ENCODE data around the gene EFNB3.

The EFNB3 gene

DNA sequence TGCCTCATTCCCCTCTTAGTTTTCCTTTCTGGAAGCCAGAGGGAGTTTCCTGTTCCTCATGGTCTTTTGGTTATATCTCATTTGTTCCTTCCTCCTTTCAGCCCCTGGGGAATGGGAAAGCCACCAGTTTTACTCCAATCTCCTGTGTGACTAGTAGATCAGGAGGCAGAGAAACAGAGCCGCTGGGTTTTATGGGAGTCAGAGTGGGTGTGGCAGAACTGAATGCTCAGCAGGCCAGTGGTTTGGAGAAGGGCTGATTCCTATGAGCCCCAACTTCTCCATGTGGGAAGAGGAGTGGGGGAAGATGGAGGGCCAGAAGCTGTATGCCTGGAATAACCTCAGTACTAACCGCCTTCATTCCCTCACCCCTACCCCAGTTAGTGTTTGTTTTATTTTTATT is 16.6 kb downstream of the EFNB3 start:
- Histone ChIP-seq H3K4me1 (ENCODE audit: control insufficient read depth, low read length) (peaks cover 11% of the 10 kb centered on the region), H3K4me2 (ENCODE audit: low read length) (no peak overlapping the region), H3K9me3 (ENCODE audit: control insufficient read depth, insufficient read depth, low read length) (no peaks in the 10 kb centered on the region), H3K79me2 (ENCODE audit: control insufficient read depth, low read length) (no peaks in the 10 kb centered on the region), H3K27me3 (ENCODE audit: control insufficient read depth, low read length) (peaks cover 57% of the 10 kb centered on the region), H4K20me1 (ENCODE audit: control insufficient read depth, insufficient read depth, low read depth, low read length) (no peaks in the 10 kb centered on the region), H3K27ac (ENCODE audit: low read depth, low read length) (no peak overlapping the region), H3K4me3 (ENCODE audit: low read length) (no peak overlapping the region), H3F3A (ENCODE audit: control insufficient read depth, insufficient read depth) (no peaks in the 10 kb centered on the region), H3K9me2 (replicated peaks; ENCODE audit: control insufficient read depth, low read length) (no peaks in the 10 kb centered on the region), H3K36me3 (ENCODE audit: control insufficient read depth, low read length) (no peaks in the 10 kb centered on the region)
- no peak for TF ChIP-seq EZH2phosphoT487 (IDR thresholded peaks at IDR 0.05; ENCODE audit: borderline replicate concordance, low read length)
- TF ChIP-seq, protein P1, sequence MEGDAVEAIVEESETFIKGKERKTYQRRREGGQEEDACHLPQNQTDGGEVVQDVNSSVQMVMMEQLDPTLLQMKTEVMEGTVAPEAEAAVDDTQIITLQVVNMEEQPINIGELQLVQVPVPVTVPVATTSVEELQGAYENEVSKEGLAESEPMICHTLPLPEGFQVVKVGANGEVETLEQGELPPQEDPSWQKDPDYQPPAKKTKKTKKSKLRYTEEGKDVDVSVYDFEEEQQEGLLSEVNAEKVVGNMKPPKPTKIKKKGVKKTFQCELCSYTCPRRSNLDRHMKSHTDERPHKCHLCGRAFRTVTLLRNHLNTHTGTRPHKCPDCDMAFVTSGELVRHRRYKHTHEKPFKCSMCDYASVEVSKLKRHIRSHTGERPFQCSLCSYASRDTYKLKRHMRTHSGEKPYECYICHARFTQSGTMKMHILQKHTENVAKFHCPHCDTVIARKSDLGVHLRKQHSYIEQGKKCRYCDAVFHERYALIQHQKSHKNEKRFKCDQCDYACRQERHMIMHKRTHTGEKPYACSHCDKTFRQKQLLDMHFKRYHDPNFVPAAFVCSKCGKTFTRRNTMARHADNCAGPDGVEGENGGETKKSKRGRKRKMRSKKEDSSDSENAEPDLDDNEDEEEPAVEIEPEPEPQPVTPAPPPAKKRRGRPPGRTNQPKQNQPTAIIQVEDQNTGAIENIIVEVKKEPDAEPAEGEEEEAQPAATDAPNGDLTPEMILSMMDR (IDR thresholded peaks at IDR 0.05; ENCODE audit: low read depth, low read length, poor library complexity, severe bottlenecking) = no peak

DNA sequence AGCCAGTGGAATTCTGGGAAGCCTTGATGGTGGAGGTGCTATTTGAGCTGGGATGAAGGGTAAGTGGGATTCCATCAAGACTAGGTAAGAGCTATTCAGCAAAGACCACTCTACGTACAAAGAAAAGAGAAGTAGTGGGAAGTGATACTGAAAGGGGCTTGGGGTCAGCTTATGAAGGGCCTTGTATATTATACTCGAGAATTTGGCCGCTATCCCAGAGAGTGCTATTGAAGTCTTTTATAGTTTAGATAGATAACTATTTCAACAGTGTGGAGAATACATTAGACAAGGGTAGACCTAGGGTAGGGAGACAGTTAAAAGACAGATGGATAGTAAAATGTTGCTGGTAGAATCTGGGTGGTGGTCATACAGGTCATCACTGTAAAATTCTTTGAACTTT is 22.9 kb downstream of the EFNB3 start:
- H3K36me3 ChIP-seq (ENCODE audit: control insufficient read depth, low read length) = no peaks in the 10 kb centered on the region
- TF ChIP-seq EZH2phosphoT487 (IDR thresholded peaks at IDR 0.05; ENCODE audit: borderline replicate concordance, low read length) = no peak
- TF ChIP-seq, protein P1 (IDR thresholded peaks at IDR 0.05; ENCODE audit: low read depth, low read length, poor library complexity, severe bottlenecking) = no peak
- no peak overlapping the region for H3K4me2 ChIP-seq (ENCODE audit: low read length)

GRCh38 chr17:7729816-7730215 is 24.8 kb downstream of the EFNB3 start:
- Histone ChIP-seq H4K20me1 (ENCODE audit: control insufficient read depth, insufficient read depth, low read depth, low read length) (no peaks in the 10 kb centered on the region), H3K9me2 (replicated peaks; ENCODE audit: control insufficient read depth, low read length) (no peaks in the 10 kb centered on the region), H3K27me3 (ENCODE audit: control insufficient read depth, low read length) (0 out of 2 replicates have a peak, but pooled peaks cover 2% of the 10 kb centered on the region), H3K4me2 (ENCODE audit: low read length) (no peak overlapping the region), H3K4me1 (ENCODE audit: control insufficient read depth, low read length) (peaks cover 9% of the 10 kb centered on the region), H3F3A (ENCODE audit: control insufficient read depth, insufficient read depth) (no peaks in the 10 kb centered on the region), H3K9me3 (ENCODE audit: control insufficient read depth, insufficient read depth, low read length) (no peaks in the 10 kb centered on the region), H3K4me3 (ENCODE audit: low read length) (no peak overlapping the region), H3K79me2 (ENCODE audit: control insufficient read depth, low read length) (no peaks in the 10 kb centered on the region), H3K36me3 (ENCODE audit: control insufficient read depth, low read length) (no peaks in the 10 kb centered on the region), H3K27ac (ENCODE audit: low read depth, low read length) (no peak overlapping the region)
- no peak for TF ChIP-seq EZH2phosphoT487 (IDR thresholded peaks at IDR 0.05; ENCODE audit: borderline replicate concordance, low read length)
- TF ChIP-seq, protein P1 (IDR thresholded peaks at IDR 0.05; ENCODE audit: low read depth, low read length, poor library complexity, severe bottlenecking) = no peak

More for the DNA sequence above, 22.9 kb downstream of the EFNB3 start:
- no peaks in the 10 kb centered on the region for H4K20me1 ChIP-seq (ENCODE audit: control insufficient read depth, insufficient read depth, low read depth, low read length)
- H3K9me2 ChIP-seq (replicated peaks; ENCODE audit: control insufficient read depth, low read length) = no peaks in the 10 kb centered on the region
- no peaks in the 10 kb centered on the region for H3K79me2 ChIP-seq (ENCODE audit: control insufficient read depth, low read length)
- H3K27ac ChIP-seq (ENCODE audit: low read depth, low read length) = no peak overlapping the region
- no peak overlapping the region for H3K4me3 ChIP-seq (ENCODE audit: low read length)
- no peaks in the 10 kb centered on the region for H3F3A ChIP-seq (ENCODE audit: control insufficient read depth, insufficient read depth)
- peaks cover 9% of the 10 kb centered on the region for H3K4me1 ChIP-seq (ENCODE audit: control insufficient read depth, low read length)
- H3K9me3 ChIP-seq (ENCODE audit: control insufficient read depth, insufficient read depth, low read length) = no peaks in the 10 kb centered on the region
- H3K27me3 ChIP-seq (ENCODE audit: control insufficient read depth, low read length) = peaks cover 9% of the 10 kb centered on the region

Measured in DOHH2 (cell line).